HepG2 (cell line): ENCODE results near the gene DHX29. TPM values are rescaled to one million over a fixed set of nuclear protein-coding genes. Genes with fewer than 3 reads are reported as not detected.

Experiments used
- ATAC-seq: fragments of 200-7000 bp; cut with Tn5 transposase; 3 replicates; pipeline ENCODE4 v1.9.1; 2020; ENCODE audit warnings: mild to moderate bottlenecking, moderate library complexity
- BruUV-seq: library from RNA; stranded (reverse); fragments of 400-500 nt; replicated peaks from 2 replicates; lab custom pipeline; 2021; lab: Mats Ljungman, UMichigan
- CTCF ChIA-PET: fragments of 300-600 bp; formaldehyde crosslinking; extraction: SDS; loops from one replicate; lab custom pipeline; 2021; ENCODE audit warnings: low total read pairs, inconsistent platforms, low intra/inter-chr PET ratio; lab: Yijun Ruan, JAX
- POLR2A ChIA-PET: fragments of 350-600 bp; sonication (Branson Sonifier 250); formaldehyde crosslinking; loops from one replicate; lab custom pipeline; 2020; ENCODE audit warnings: antibody characterized with exemption, inconsistent platforms; lab: Yijun Ruan, JAX
- DNase-seq: peaks from one replicate; pipeline ENCODE4 v3.0.0-alpha.2; 2015; ENCODE audit warnings: low spot score
- FAIRE-seq: peaks from 3 replicates; lab custom pipeline; 2011; peaks lifted over from hg19 to GRCh38; lab: Jason Lieb, UNC
- H2AFZ ChIP-seq: one replicate; pipeline ENCODE4 v1.6.1; 2011; ENCODE audit warnings: low read length, inconsistent platforms
- H3K27ac ChIP-seq: fragments of 300-600 bp; 3 replicates; pipeline ENCODE4 v1.8.0; 2011; ENCODE audit warnings: mixed run types, mild to moderate bottlenecking, mixed read lengths, low read length, inconsistent platforms; ENCODE audit not compliant: insufficient read depth; ENCODE audit errors: extremely low read length
- H3K27me3 ChIP-seq, 2 experiments: fragments of 200-600 bp in 1 of 2; 2 replicates in 1 of 2; 3 replicates in 1 of 2; pipeline versions ENCODE4 v1.6.0 to v1.8.0; 2011; ENCODE audit warnings: low read length in 2 of 2, mild to moderate bottlenecking in 2 of 2, moderate library complexity in 2 of 2, inconsistent platforms in 1 of 2; ENCODE audit not compliant: insufficient read depth in 2 of 2, control insufficient read depth in 1 of 2
- H3K36me3 ChIP-seq, 2 experiments: fragments of 200-600 bp in 1 of 2; replicated peaks in 1 of 2; 2 replicates in 1 of 2; 3 replicates in 1 of 2; pipeline versions ENCODE4 v1.5.1 to v1.8.0; 2011; ENCODE audit warnings: low read length in 2 of 2, inconsistent platforms in 1 of 2; ENCODE audit not compliant: insufficient read depth in 2 of 2, control insufficient read depth in 1 of 2
- H3K4me1 ChIP-seq: 2 replicates; pipeline ENCODE4 v1.5.1; 2012; ENCODE audit warnings: low read length, inconsistent platforms; ENCODE audit not compliant: insufficient read depth
- H3K4me2 ChIP-seq: 2 replicates; pipeline ENCODE4 v1.6.0; 2011; ENCODE audit warnings: low read depth, low read length, inconsistent platforms
- H3K4me3 ChIP-seq, 3 experiments: fragments of 200-600 bp in 1 of 3; sonication (generic), shearing (Covaris generic) in 1 of 3; replicated peaks in 1 of 3; 2 replicates each; pipeline ENCODE4 v1.5.1; 2011 to 2016; ENCODE audit warnings: low read length in 3 of 3, inconsistent platforms in 2 of 3, low read depth in 2 of 3, mild to moderate bottlenecking in 2 of 3, control low read depth in 1 of 3, mixed read lengths in 1 of 3; ENCODE audit not compliant: insufficient read depth in 1 of 3
- H3K79me2 ChIP-seq: one replicate; pipeline ENCODE4 v1.6.1; 2011; ENCODE audit warnings: low read length, inconsistent platforms; ENCODE audit not compliant: insufficient read depth
- H3K9ac ChIP-seq: 2 replicates; pipeline ENCODE4 v1.6.0; 2011; ENCODE audit warnings: mild to moderate bottlenecking, low read depth, low read length, inconsistent platforms; ENCODE audit not compliant: insufficient read depth
- H3K9me3 ChIP-seq: 2 replicates; pipeline ENCODE4 v1.5.1; 2012; ENCODE audit warnings: mild to moderate bottlenecking, low read length
- H4K20me1 ChIP-seq: 2 replicates; pipeline ENCODE4 v1.6.0; 2011; ENCODE audit warnings: inconsistent platforms, mild to moderate bottlenecking, low read length, moderate library complexity; ENCODE audit not compliant: insufficient read depth
- GMEB1 ChIP-seq: sonication (generic); formaldehyde crosslinking; IDR thresholded peaks from 2 replicates; pipeline ENCODE4 v1.5.1; 2020; ENCODE audit warnings: missing genetic modification reagents, mild to moderate bottlenecking, borderline replicate concordance
- KAT2B ChIP-seq: fragments of 150-350 bp; IDR thresholded peaks from 2 replicates; pipeline ENCODE4 v1.6.1; 2014; ENCODE audit warnings: low read depth, low read length, borderline replicate concordance
- LCORL ChIP-seq, 2 experiments: fragments of 450-650 bp in 1 of 2; sonication (generic) in 1 of 2; formaldehyde crosslinking in 1 of 2; IDR thresholded peaks; 2 replicates each; pipeline versions ENCODE4 v1.5.0 to v1.6.1; 2017 to 2020; ENCODE audit warnings: antibody characterized with exemption in 1 of 2, missing genetic modification reagents in 1 of 2
- MAFG ChIP-seq: sonication (generic); formaldehyde crosslinking; IDR thresholded peaks from 2 replicates; pipeline ENCODE4 v1.5.1; 2020; ENCODE audit warnings: mild to moderate bottlenecking, missing genetic modification reagents
- NR3C1 ChIP-seq: sonication (generic); formaldehyde crosslinking; IDR thresholded peaks from 2 replicates; pipeline ENCODE4 v1.4.0; 2020; ENCODE audit warnings: missing genetic modification reagents
- SIX1 ChIP-seq: sonication (generic); formaldehyde crosslinking; IDR thresholded peaks from 2 replicates; pipeline ENCODE4 v1.4.0; 2020; ENCODE audit warnings: missing genetic modification reagents, borderline replicate concordance
- SRSF1 ChIP-seq: fragments of 200-400 bp; formaldehyde crosslinking; optimal IDR thresholded peaks from 2 replicates; pipeline ENCODE3; 2017; ENCODE audit warnings: mild to moderate bottlenecking, low read depth, low read length, moderate library complexity
- ZNF224 ChIP-seq: sonication (generic); formaldehyde crosslinking; IDR thresholded peaks from 2 replicates; pipeline ENCODE4 v1.5.0; 2020; ENCODE audit warnings: mild to moderate bottlenecking, missing genetic modification reagents
- ZNF83 ChIP-seq: sonication (generic); formaldehyde crosslinking; IDR thresholded peaks from 2 replicates; pipeline ENCODE4 v1.4.0; 2020; ENCODE audit warnings: missing genetic modification reagents, mild to moderate bottlenecking, borderline replicate concordance
- WGBS: methylation state at CpG from one replicate; pipeline ENCODE4 v1.1.6; 2017; ENCODE audit warnings: low lambda C conversion rate; 5-methylcytosine and 5-hydroxymethylcytosine counted together
- in situ Hi-C: cut with HindIII; loops from 2 replicates; pipeline ENCODE4 v1.10.0; 2017; ENCODE audit warnings: low pct_unique_long_range_greater_than_20kb; ENCODE audit not compliant: extremely low pct_ligation_motif_present
- intact Hi-C: fragments of 100-400 bp; cut with micrococcal nuclease; formaldehyde crosslinking; loops from one replicate; pipeline ENCODE4 v1.10.0; 2022; ENCODE audit not compliant: unreplicated experiment
- polyA plus RNA-seq, 8 experiments: library from polyadenylated mRNA; depleted of rRNA in 3 of 8; stranded (reverse) in 7 of 8; unstranded in 1 of 8; fragments of >200 nt; fragmentation: Illumina TruSeq in 4 of 8; extraction: Trizol in 4 of 8; gene quantifications; 2 replicates each; pipeline versions ENCODE4 v1.2.1 to v1.2.3, GENCODE V29; 2011 to 2016; ENCODE audit warnings: low read depth in 4 of 8, missing spikeins in 1 of 8, mixed read lengths in 1 of 8; ENCODE audit not compliant: insufficient read depth in 1 of 8
- total RNA-seq, 5 experiments: library from RNA; depleted of rRNA; stranded (reverse); fragments of >200 nt; fragmentation: Illumina TruSeq; extraction: Trizol; gene quantifications; 2 replicates each; pipeline ENCODE4 v1.2.3, GENCODE V29; 2016; ENCODE audit warnings: low read depth in 1 of 5

The DHX29 gene
- total and polyA plus RNA-seq, 2 of the 13 experiments (the other 11 are each of a cell fraction or from before 2014, with no cell fraction given): 1.9 to 22.0 TPM

DNA sequence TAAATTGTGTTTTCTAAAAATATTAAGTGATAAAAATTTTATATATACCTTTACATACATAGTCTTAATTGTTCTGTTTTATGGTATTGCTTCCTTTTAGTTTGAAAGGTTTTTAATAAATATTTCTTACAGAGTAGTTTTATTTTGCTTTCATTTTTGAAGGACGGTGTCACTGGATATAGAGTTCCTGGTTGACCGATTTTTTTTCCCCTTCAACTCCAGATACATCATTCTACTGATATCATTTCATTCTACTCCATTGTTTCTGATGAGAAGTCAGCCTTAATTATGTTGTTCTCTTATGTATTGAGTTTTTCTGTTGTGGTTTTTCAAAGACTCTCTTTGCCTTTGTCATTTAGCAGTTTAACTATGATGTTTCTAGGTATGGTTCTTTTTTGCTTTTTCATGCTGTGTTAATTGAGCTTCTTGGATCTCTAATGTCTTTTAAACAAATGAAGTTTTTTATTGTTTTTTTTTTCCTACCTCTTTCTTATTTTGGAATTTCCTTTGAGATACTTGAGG is 30.7 kb upstream of the DHX29 start:
- no peak overlapping the region for H3K4me3 ChIP-seq
- intact Hi-C loops: no loop called here
- FAIRE-seq (no peak), ATAC-seq (no peak)
- in situ Hi-C loops: no loop called here
- BruUV-seq: no TSS peak
- TF ChIP-seq GMEB1: no peak
- no peak for TF ChIP-seq KAT2B
- no peak for TF ChIP-seq ZNF83 (CRISPR knock-in tag)
- no peak for TF ChIP-seq MAFG (CRISPR knock-in tag)
- TF ChIP-seq SRSF1: no peak
- no peak for TF ChIP-seq ZNF224 (CRISPR knock-in tag)
- TF ChIP-seq SIX1 (CRISPR knock-in tag): no peak
- TF ChIP-seq NR3C1: no peak
- no peak for TF ChIP-seq LCORL (IDR thresholded peaks at IDR 0.05)
- no peak for TF ChIP-seq LCORL (CRISPR knock-in tag; IDR thresholded peaks at IDR 0.05)
- TF ChIP-seq, all 625 proteins: peak for 0
- 95% methylated on average over 2 of the region's 2 CpGs for WGBS
- ChIA-PET POLR2A (no interaction called here), CTCF (no interaction called here)
- no peak for DNase-seq
- Histone ChIP-seq H3K4me2 (no peak overlapping the region), H3K4me1 (no peaks in the 10 kb centered on the region), H3K79me2 (peaks cover 35% of the 10 kb centered on the region), H4K20me1 (0 out of 2 replicates have a peak, but pooled peaks cover 2% of the 10 kb centered on the region), H3K27ac (no peak overlapping the region), H2AFZ (no peak overlapping the region), H3K36me3 (peaks cover 1 to 53% of the 10 kb centered on the region in 2 experiments), H3K27me3 (no peaks in the 10 kb centered on the region), H3K9me3 (no peaks in the 10 kb centered on the region), H3K9ac (no peak overlapping the region)
